ENCODE results near the gene SDE2. TPM values are rescaled to one million over a fixed set of nuclear protein-coding genes. Genes with fewer than 3 reads are reported as not detected.

The SDE2 gene
- total RNA-seq, 4 donors from 2014 or later: 20.1 to 30.0 (median 23.0) TPM

DNA sequence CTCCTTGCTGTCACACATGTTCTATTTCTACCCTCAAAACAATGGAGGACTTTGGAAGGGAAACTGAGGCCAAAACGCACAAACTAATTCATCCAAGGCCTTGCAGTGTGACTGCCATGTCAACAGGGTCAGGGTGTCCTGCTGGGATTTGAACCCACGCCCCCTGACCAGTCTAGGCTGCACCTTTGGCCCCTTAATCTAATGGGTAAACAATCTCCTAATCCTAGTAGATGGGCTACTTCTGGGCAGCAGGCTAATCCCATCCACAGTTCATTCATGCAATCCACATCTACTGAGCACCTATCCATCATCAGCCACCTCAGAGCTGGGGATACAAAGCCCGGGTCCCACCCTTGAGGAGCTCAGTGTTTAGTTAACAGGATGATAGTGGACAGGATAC is 41.1 kb downstream of the SDE2 start:
- intact Hi-C loops (cut with DNase I; ENCODE audit: low total_unique reads): no loop called here
- ATAC-seq (no peak), DNase-seq (no peak)
- H3K4me3 ChIP-seq: no peak overlapping the region
- peaks cover 0 to 3% (median 3%) of the 10 kb centered on the region in 3 donors for H3K27me3 ChIP-seq
- no peak overlapping the region for H3K27ac ChIP-seq
- in situ Hi-C loops (cut with MboI; ENCODE audit: low sequenced_read_pairs in 4 of 4): no loop called here
- no peaks in the 10 kb centered on the region for H3K4me1 ChIP-seq
- no peaks in the 10 kb centered on the region for H3K9me3 ChIP-seq
- H3K36me3 ChIP-seq: no peaks in the 10 kb centered on the region
- TF ChIP-seq POLR2A (IDR thresholded peaks at IDR 0.05) (no peak), CTCF (IDR thresholded peaks at IDR 0.05 in 4 of 5, conservative IDR thresholded peaks at IDR 0.05 in 1 of 5) (no peak)

GRCh38 chr1:225954753-225955152 is 44.4 kb downstream of the SDE2 start:
- DNase-seq: no peak
- intact Hi-C loops (cut with DNase I; ENCODE audit: low total_unique reads): no loop called here
- in situ Hi-C loops (cut with MboI; ENCODE audit: low sequenced_read_pairs in 4 of 4): no loop called here
- no peak for ATAC-seq
- Histone ChIP-seq H3K4me1 (no peaks in the 10 kb centered on the region), H3K36me3 (no peaks in the 10 kb centered on the region), H3K9me3 (no peaks in the 10 kb centered on the region), H3K27me3 (peaks cover 0 to 2% (median 0%) of the 10 kb centered on the region in 3 donors), H3K27ac (no peak overlapping the region), H3K4me3 (no peak overlapping the region)
- TF ChIP-seq CTCF (IDR thresholded peaks at IDR 0.05 in 4 of 5, conservative IDR thresholded peaks at IDR 0.05 in 1 of 5) (no peak), POLR2A (IDR thresholded peaks at IDR 0.05) (no peak)

GRCh38 chr1:225953315-225953714 is 45.8 kb downstream of the SDE2 start:
- Histone ChIP-seq H3K4me1 (no peaks in the 10 kb centered on the region), H3K27ac (no peak overlapping the region), H3K27me3 (peaks cover 0 to 2% (median 0%) of the 10 kb centered on the region in 3 donors), H3K36me3 (no peaks in the 10 kb centered on the region), H3K9me3 (no peaks in the 10 kb centered on the region), H3K4me3 (no peak overlapping the region)
- TF ChIP-seq CTCF (IDR thresholded peaks at IDR 0.05 in 4 of 5, conservative IDR thresholded peaks at IDR 0.05 in 1 of 5) (no peak), POLR2A (IDR thresholded peaks at IDR 0.05) (no peak)
- DNase-seq: no peak
- no peak for ATAC-seq
- in situ Hi-C loops (cut with MboI; ENCODE audit: low sequenced_read_pairs in 4 of 4): no loop called here
- intact Hi-C loops (cut with DNase I; ENCODE audit: low total_unique reads): no loop called here

- H3K9me3 ChIP-seq: no peaks in the 10 kb centered on the region
- H3K36me3 ChIP-seq: no peaks in the 10 kb centered on the region
- in situ Hi-C loops (cut with MboI; ENCODE audit: low sequenced_read_pairs in 4 of 4): no loop called here
- H3K27me3 ChIP-seq: peaks cover 0 to 2% (median 0%) of the 10 kb centered on the region in 3 donors
- no peaks in the 10 kb centered on the region for H3K4me1 ChIP-seq
- no peak for DNase-seq
- no peak overlapping the region for H3K4me3 ChIP-seq
- intact Hi-C loops (cut with DNase I; ENCODE audit: low total_unique reads): no loop called here
- TF ChIP-seq CTCF (IDR thresholded peaks at IDR 0.05 in 4 of 5, conservative IDR thresholded peaks at IDR 0.05 in 1 of 5): no peak
- ATAC-seq: no peak
- H3K27ac ChIP-seq: no peak overlapping the region
Measured at GRCh38 chr1:225950905-225951497, 48.1 kb downstream of the SDE2 start.

GRCh38 chr1:225949041-225949440 is 50.1 kb downstream of the SDE2 start:
- TF ChIP-seq POLR2A (IDR thresholded peaks at IDR 0.05) (no peak), CTCF (IDR thresholded peaks at IDR 0.05 in 4 of 5, conservative IDR thresholded peaks at IDR 0.05 in 1 of 5) (no peak)
- H3K27ac ChIP-seq: no peak overlapping the region
- peaks cover 0 to 2% (median 0%) of the 10 kb centered on the region in 3 donors for H3K27me3 ChIP-seq
- no peak for DNase-seq
- H3K9me3 ChIP-seq: no peaks in the 10 kb centered on the region
- in situ Hi-C loops (cut with MboI; ENCODE audit: low sequenced_read_pairs in 4 of 4): no loop called here
- intact Hi-C loops (cut with DNase I; ENCODE audit: low total_unique reads): no loop called here
- no peak for ATAC-seq
- no peaks in the 10 kb centered on the region for H3K36me3 ChIP-seq
- no peak overlapping the region for H3K4me3 ChIP-seq
- H3K4me1 ChIP-seq: no peaks in the 10 kb centered on the region
